GM23338 (cell line): Measurements from ENCODE around the gene ATAD3B. TPM values are rescaled to one million over a fixed set of nuclear protein-coding genes. Genes with fewer than 3 reads are reported as not detected.

ENCODE experiments used
- ATAC-seq: fragments of 200-7000 bp; cut with Tn5 transposase; 3 replicates; pipeline ENCODE4 v1.9.1; 2020
- DNase-seq: peaks from one replicate; pipeline ENCODE4 v3.0.0-alpha.2; 2015; ENCODE audit warnings: low spot score
- H2AFZ ChIP-seq: fragments of 200-600 bp; sonication (generic); 2 replicates; pipeline ENCODE4 v1.8.0; 2016; ENCODE audit warnings: antibody characterized with exemption, mild to moderate bottlenecking, moderate library complexity
- H3F3A ChIP-seq: fragments of 200-600 bp; sonication (generic); replicated peaks from 2 replicates; pipeline ENCODE4 v1.8.0; 2017; ENCODE audit warnings: antibody characterized with exemption, mixed run types, low read depth
- H3K27ac ChIP-seq: fragments of 200-600 bp; sonication (generic); 2 replicates; pipeline ENCODE4 v1.6.1; 2016; ENCODE audit warnings: low read depth
- H3K27me3 ChIP-seq: fragments of 200-600 bp; sonication (generic); 2 replicates; pipeline ENCODE4 v1.8.0; 2016; ENCODE audit warnings: mild to moderate bottlenecking, mixed run types, moderate library complexity; ENCODE audit not compliant: insufficient read depth
- H3K36me3 ChIP-seq: fragments of 200-600 bp; sonication (generic); 2 replicates; pipeline ENCODE4 v1.8.0; 2016; ENCODE audit warnings: mild to moderate bottlenecking; ENCODE audit not compliant: insufficient read depth
- H3K4me1 ChIP-seq: fragments of 200-600 bp; sonication (generic); 2 replicates; pipeline ENCODE4 v1.8.0; 2016; ENCODE audit warnings: mild to moderate bottlenecking, moderate library complexity; ENCODE audit not compliant: insufficient read depth
- H3K4me2 ChIP-seq: fragments of 200-600 bp; sonication (generic); 2 replicates; pipeline ENCODE4 v1.7.1; 2017; ENCODE audit warnings: mixed run types
- H3K4me3 ChIP-seq: fragments of 200-600 bp; sonication (generic); 2 replicates; pipeline ENCODE4 v1.6.1; 2016; ENCODE audit warnings: mixed run types
- H3K79me2 ChIP-seq: fragments of 200-600 bp; sonication (generic); replicated peaks from 2 replicates; pipeline ENCODE4 v1.8.0; 2017; ENCODE audit warnings: mild to moderate bottlenecking; ENCODE audit not compliant: insufficient read depth
- H3K9me2 ChIP-seq: fragments of 200-600 bp; sonication (generic); 2 replicates; pipeline ENCODE4 v1.8.0; 2017; ENCODE audit not compliant: insufficient read depth
- H4K20me1 ChIP-seq: fragments of 200-600 bp; sonication (generic); replicated peaks from 2 replicates; pipeline ENCODE4 v1.8.0; 2017; ENCODE audit warnings: mild to moderate bottlenecking; ENCODE audit not compliant: insufficient read depth
- H3K27ac Mint-ChIP-seq: 2 replicates; pipeline ENCODE4 v1.8.0; 2020; ENCODE audit warnings: inconsistent platforms, mild to moderate bottlenecking, moderate library complexity, mixed read lengths
- H3K27me3 Mint-ChIP-seq: 3 replicates; pipeline ENCODE4 v1.8.0; 2022; ENCODE audit warnings: low read depth, mild to moderate bottlenecking, moderate library complexity, mixed read lengths, inconsistent platforms; ENCODE audit not compliant: insufficient read depth, poor library complexity
- H3K36me3 Mint-ChIP-seq: 3 replicates; pipeline ENCODE4 v1.8.0; 2021; ENCODE audit warnings: low read depth, mild to moderate bottlenecking, inconsistent platforms, moderate library complexity, mixed read lengths
- H3K4me1 Mint-ChIP-seq: 3 replicates; pipeline ENCODE4 v1.8.0; 2020; ENCODE audit warnings: mild to moderate bottlenecking, inconsistent platforms, mixed read lengths
- H3K4me3 Mint-ChIP-seq: 3 replicates; pipeline ENCODE4 v1.8.0; 2021; ENCODE audit warnings: moderate library complexity, mild to moderate bottlenecking, inconsistent platforms, mixed read lengths
- H3K9me3 Mint-ChIP-seq: 3 replicates; pipeline ENCODE4 v1.8.0; 2020; ENCODE audit warnings: moderate library complexity, mild to moderate bottlenecking, inconsistent platforms, mixed read lengths
- CREB1 ChIP-seq: fragments of 250-450 bp; sonication (Bioruptor Pico); IDR thresholded peaks from 2 replicates; pipeline ENCODE4 v1.5.0; 2020; ENCODE audit warnings: low read depth, mild to moderate bottlenecking, moderate library complexity
- EZH2 ChIP-seq: fragments of 200-600 bp; sonication (generic); IDR thresholded peaks from one replicate; pipeline ENCODE4 v1.8.0; 2017; ENCODE audit warnings: antibody characterized with exemption, mild to moderate bottlenecking, low read depth; ENCODE audit not compliant: unreplicated experiment
- EZH2phosphoT487 ChIP-seq: fragments of 200-600 bp; sonication (generic); IDR thresholded peaks from one replicate; pipeline ENCODE4 v1.8.1; 2018; ENCODE audit warnings: antibody characterized with exemption; ENCODE audit not compliant: unreplicated experiment
- JUNB ChIP-seq: IDR thresholded peaks from one replicate; pipeline ENCODE4 v1.6.1; 2016; ENCODE audit warnings: antibody characterized with exemption; ENCODE audit not compliant: unreplicated experiment
- NANOG ChIP-seq: IDR thresholded peaks from 2 replicates; pipeline ENCODE4 v1.6.1; 2016; ENCODE audit warnings: antibody characterized with exemption, borderline replicate concordance
- POLR2AphosphoS5 ChIP-seq: IDR thresholded peaks from 2 replicates; pipeline ENCODE4 v1.6.1; 2016; ENCODE audit warnings: antibody characterized with exemption, low read depth
- REST ChIP-seq: IDR thresholded peaks from one replicate; pipeline ENCODE4 v1.6.1; 2018; ENCODE audit warnings: antibody characterized with exemption; ENCODE audit not compliant: unreplicated experiment
- STAT1 ChIP-seq: IDR thresholded peaks from one replicate; pipeline ENCODE4 v1.6.1; 2016; ENCODE audit warnings: antibody characterized with exemption; ENCODE audit not compliant: unreplicated experiment
- ZNF114 ChIP-seq: fragments of 250-450 bp; sonication (Bioruptor Pico); IDR thresholded peaks from 2 replicates; pipeline ENCODE4 v1.5.0; 2020; ENCODE audit warnings: mild to moderate bottlenecking, moderate library complexity
- ZNF331 ChIP-seq: fragments of 250-450 bp; sonication (Bioruptor Pico); IDR thresholded peaks from 2 replicates; pipeline ENCODE4 v1.5.0; 2020; ENCODE audit warnings: low read depth, mild to moderate bottlenecking, moderate library complexity
- ZNF462 ChIP-seq: fragments of 250-450 bp; sonication (Bioruptor Pico); IDR thresholded peaks from 2 replicates; pipeline ENCODE4 v1.5.0; 2020; ENCODE audit warnings: mild to moderate bottlenecking, moderate library complexity
- polyA plus RNA-seq: library from polyadenylated mRNA; unstranded; fragments of >200 nt; fragmentation: Nextera tagmentation; extraction: Ambion mirVana; gene quantifications from 2 replicates; pipeline ENCODE4 v1.2.1, GENCODE V29; 2016
- total RNA-seq: library from RNA; depleted of rRNA; stranded (reverse); fragments of >200 nt; shearing (Covaris generic); gene quantifications from 2 replicates; pipeline ENCODE4 v1.2.3, GENCODE V29; 2014
- TF ChIP-seq, protein P1 (sequence below): IDR thresholded peaks from 2 replicates; pipeline ENCODE4 v1.6.1; 2016; ENCODE audit warnings: antibody characterized with exemption
- TF ChIP-seq, protein P2 (sequence below), 2 experiments: fragments of 200-600 bp in 1 of 2; sonication (generic) in 1 of 2; conservative IDR thresholded peaks; 2 replicates each; pipeline versions ENCODE4 v1.5.1 to v1.6.1; 2016 to 2017; ENCODE audit warnings: antibody characterized with exemption in 2 of 2, low read depth in 2 of 2, mild to moderate bottlenecking in 2 of 2, moderate library complexity in 1 of 2

Gene ATAD3B
- total and polyA plus RNA-seq, 2 experiments from 2014 or later, result 37.8 to 63.4 TPM

DNA sequence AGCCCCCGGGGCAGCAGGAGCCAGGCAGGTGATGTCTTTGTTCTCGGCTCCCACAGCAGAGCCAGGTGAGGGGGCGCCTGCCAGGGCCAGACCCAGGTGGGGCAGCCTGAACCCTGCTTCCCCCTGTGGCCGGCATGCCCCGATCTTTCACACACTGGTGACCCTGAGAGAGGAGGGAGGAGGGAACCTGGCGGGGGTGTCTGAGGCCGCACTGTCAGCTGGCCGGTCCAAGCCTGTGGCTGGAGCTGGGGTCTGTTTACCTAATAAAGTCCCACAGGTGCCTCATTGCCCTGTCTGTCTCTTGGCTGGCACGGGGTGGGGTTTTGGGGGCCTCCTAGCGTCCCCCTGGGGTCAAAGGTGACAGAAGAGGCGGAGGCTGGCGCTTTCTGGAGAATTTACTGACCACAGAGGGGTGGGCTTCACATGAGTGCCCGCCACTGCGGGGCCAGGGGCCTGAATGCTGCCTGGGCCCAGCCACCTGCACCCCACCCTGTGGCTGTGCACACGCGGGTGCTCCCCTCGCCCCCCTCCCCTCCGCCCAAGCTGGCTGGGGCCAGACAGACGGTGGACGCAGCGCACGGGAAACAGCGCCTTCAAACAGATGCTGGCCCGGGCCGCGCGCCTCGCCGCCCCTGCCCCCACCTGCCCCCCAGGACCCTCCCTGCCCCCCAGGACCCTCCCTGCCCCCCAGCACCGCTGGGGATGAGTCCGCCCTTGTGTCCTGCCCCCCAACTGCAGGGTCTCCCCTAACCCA lies 63.0 kb downstream of the ATAD3B start:
- Histone ChIP-seq H3F3A (peaks cover 10% of the 10 kb centered on the region), H3K4me3 (no peak overlapping the region), H3K27me3 (no peaks in the 10 kb centered on the region), H3K36me3 (no peaks in the 10 kb centered on the region), H3K9me2 (no peaks in the 10 kb centered on the region), H2AFZ (no peak overlapping the region), H3K79me2 (no peaks in the 10 kb centered on the region), H3K4me1 (no peaks in the 10 kb centered on the region; the same call in 1 of the 2 replicates), H4K20me1 (no peaks in the 10 kb centered on the region; the same call in 1 of the 2 replicates), H3K4me2 (no peak overlapping the region), H3K27ac (no peak overlapping the region)
- DNase-seq (no peak), ATAC-seq (no peak)
- 0 out of 3 replicates have a peak, but pooled peaks cover 8% of the 10 kb centered on the region for H3K9me3 Mint-ChIP-seq
- TF ChIP-seq EZH2phosphoT487 (no peak), STAT1 (no peak), ZNF114 (CRISPR knock-in tag) (no peak), EZH2 (no peak), CREB1 (CRISPR knock-in tag) (no peak), ZNF462 (no peak), ZNF331 (CRISPR knock-in tag) (no peak), REST (no peak), NANOG (no peak), JUNB (no peak), POLR2AphosphoS5 (no peak)
- TF ChIP-seq, protein P1, sequence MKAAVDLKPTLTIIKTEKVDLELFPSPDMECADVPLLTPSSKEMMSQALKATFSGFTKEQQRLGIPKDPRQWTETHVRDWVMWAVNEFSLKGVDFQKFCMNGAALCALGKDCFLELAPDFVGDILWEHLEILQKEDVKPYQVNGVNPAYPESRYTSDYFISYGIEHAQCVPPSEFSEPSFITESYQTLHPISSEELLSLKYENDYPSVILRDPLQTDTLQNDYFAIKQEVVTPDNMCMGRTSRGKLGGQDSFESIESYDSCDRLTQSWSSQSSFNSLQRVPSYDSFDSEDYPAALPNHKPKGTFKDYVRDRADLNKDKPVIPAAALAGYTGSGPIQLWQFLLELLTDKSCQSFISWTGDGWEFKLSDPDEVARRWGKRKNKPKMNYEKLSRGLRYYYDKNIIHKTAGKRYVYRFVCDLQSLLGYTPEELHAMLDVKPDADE, result no peak
- TF ChIP-seq, protein P2, sequence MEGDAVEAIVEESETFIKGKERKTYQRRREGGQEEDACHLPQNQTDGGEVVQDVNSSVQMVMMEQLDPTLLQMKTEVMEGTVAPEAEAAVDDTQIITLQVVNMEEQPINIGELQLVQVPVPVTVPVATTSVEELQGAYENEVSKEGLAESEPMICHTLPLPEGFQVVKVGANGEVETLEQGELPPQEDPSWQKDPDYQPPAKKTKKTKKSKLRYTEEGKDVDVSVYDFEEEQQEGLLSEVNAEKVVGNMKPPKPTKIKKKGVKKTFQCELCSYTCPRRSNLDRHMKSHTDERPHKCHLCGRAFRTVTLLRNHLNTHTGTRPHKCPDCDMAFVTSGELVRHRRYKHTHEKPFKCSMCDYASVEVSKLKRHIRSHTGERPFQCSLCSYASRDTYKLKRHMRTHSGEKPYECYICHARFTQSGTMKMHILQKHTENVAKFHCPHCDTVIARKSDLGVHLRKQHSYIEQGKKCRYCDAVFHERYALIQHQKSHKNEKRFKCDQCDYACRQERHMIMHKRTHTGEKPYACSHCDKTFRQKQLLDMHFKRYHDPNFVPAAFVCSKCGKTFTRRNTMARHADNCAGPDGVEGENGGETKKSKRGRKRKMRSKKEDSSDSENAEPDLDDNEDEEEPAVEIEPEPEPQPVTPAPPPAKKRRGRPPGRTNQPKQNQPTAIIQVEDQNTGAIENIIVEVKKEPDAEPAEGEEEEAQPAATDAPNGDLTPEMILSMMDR (conservative IDR thresholded peaks at IDR 0.05; ENCODE audit: low read depth in 2 of 2), result no peak
- no peak overlapping the region for H3K4me3 Mint-ChIP-seq
- peaks cover 12% of the 10 kb centered on the region for H3K27me3 Mint-ChIP-seq
- peaks cover 5% of the 10 kb centered on the region for H3K4me1 Mint-ChIP-seq
- H3K36me3 Mint-ChIP-seq, result peaks cover 26% of the 10 kb centered on the region
- H3K27ac Mint-ChIP-seq, result no peak overlapping the region
